Measurements from ENCODE around the gene DBP. TPM values are rescaled to one million over a fixed set of nuclear protein-coding genes. Genes with fewer than 3 reads are reported as not detected.

The DBP gene
- total and polyA plus RNA-seq, 10 of the 15 experiments (the other 5 are each of a cell fraction or from before 2014, with no cell fraction given): 2.0 to 10.6 (median 6.9) TPM

GRCh38 chr19:48654299-48655059 is 17.3 kb upstream of the DBP start:
- Histone ChIP-seq H3K4me3 (no peak overlapping the region), H3K79me2 (ENCODE audit: control insufficient read depth, insufficient read depth, low read length) (no peaks in the 10 kb centered on the region), H3K9ac (ENCODE audit: control insufficient read depth, insufficient read depth, low read length) (no peak overlapping the region), H3K27me3 (replicated peaks in 1 of 2; ENCODE audit: control insufficient read depth in 2 of 2, insufficient read depth in 2 of 2, low read length in 1 of 2) (no peaks in the 10 kb centered on the region), H3K9me3 (replicated peaks; ENCODE audit: control insufficient read depth, insufficient read depth, low read length) (no peaks in the 10 kb centered on the region), H3K27ac (ENCODE audit: control insufficient read depth, insufficient read depth) (no peak overlapping the region), H2AFZ (ENCODE audit: control insufficient read depth, low read depth, low read length) (no peak overlapping the region), H3K36me3 (ENCODE audit: control insufficient read depth in 2 of 2, insufficient read depth in 2 of 2, low read length in 1 of 2) (no peaks in the 10 kb centered on the region), H3K4me1 (ENCODE audit: control insufficient read depth, insufficient read depth, low read length) (peaks cover 8% of the 10 kb centered on the region), H4K20me1 (ENCODE audit: control insufficient read depth, insufficient read depth) (no peaks in the 10 kb centered on the region), H3K4me2 (ENCODE audit: control insufficient read depth, insufficient read depth) (no peak overlapping the region)
- SMC1A ChIA-PET (ENCODE audit: uncharacterized antibody, unreplicated experiment): no interaction called here
- POLR2A ChIA-PET: interaction anchor here (0.6 kb wide), 1 partner anchor 9 kb away, joined by 5 read pairs; no protein-coding TSS in a partner anchor
- intact Hi-C loops (cut with micrococcal nuclease; ENCODE audit: unreplicated experiment): no loop called here
- ATAC-seq (no peak), FAIRE-seq (no peak), DNase-seq (ENCODE audit: low read depth, low spot score) (no peak)
- WGBS (ENCODE audit: insufficient coverage, insufficient replicate concordance, low lambda C conversion rate, missing lambda C conversion rate): 65% methylated on average over 11 of the region's 11 CpGs
- in situ Hi-C loops (cut with MboI): no loop called here
- TF ChIP-seq PRDM15 (CRISPR knock-in tag; IDR thresholded peaks at IDR 0.05) (no peak), TCF12 (IDR thresholded peaks at IDR 0.05; ENCODE audit: low read depth, low read length) (no peak)
- CTCF ChIA-PET: interaction anchor here (1.1 kb wide), 1 partner anchor 130 kb away, joined by 3 read pairs; no protein-coding TSS in a partner anchor
- RAD21 ChIA-PET (ENCODE audit: unreplicated experiment): no interaction called here
- BruUV-seq (replicated peaks): no TSS peak
